OCI-LY1 (cell line): ENCODE results near the gene GMDS.

ENCODE experiments used
- H2AFZ ChIP-seq: fragments of 200-600 bp; sonication (generic), shearing (Covaris generic); 2 replicates; pipeline ENCODE4 v1.6.0; 2014; ENCODE audit warnings: antibody characterized with exemption, mild to moderate bottlenecking, low read length
- H3F3A ChIP-seq: fragments of 200-600 bp; sonication (generic), shearing (Covaris generic); 2 replicates; pipeline ENCODE4 v1.6.0; 2014; ENCODE audit warnings: mild to moderate bottlenecking, antibody characterized with exemption, low read length, moderate library complexity; ENCODE audit not compliant: insufficient read depth
- H3K27ac ChIP-seq: fragments of 200-600 bp; sonication (generic); 2 replicates; pipeline ENCODE4 v1.5.1; 2014; ENCODE audit warnings: low read length, mixed run types, mild to moderate bottlenecking, low read depth; ENCODE audit not compliant: poor library complexity, severe bottlenecking
- H3K27me3 ChIP-seq: fragments of 200-600 bp; sonication (generic); 2 replicates; pipeline ENCODE4 v1.6.0; 2014; ENCODE audit warnings: antibody characterized with exemption, mild to moderate bottlenecking, low read length, moderate library complexity; ENCODE audit not compliant: insufficient read depth
- H3K36me3 ChIP-seq: fragments of 200-600 bp; sonication (generic); 2 replicates; pipeline ENCODE4 v1.6.1; 2014; ENCODE audit warnings: mild to moderate bottlenecking, antibody characterized with exemption, low read length, moderate library complexity, mixed read lengths; ENCODE audit not compliant: insufficient read depth
- H3K4me1 ChIP-seq: fragments of 200-600 bp; sonication (generic); 2 replicates; pipeline ENCODE4 v1.5.1; 2014; ENCODE audit warnings: mild to moderate bottlenecking, low read length, moderate library complexity; ENCODE audit not compliant: insufficient read depth, severe bottlenecking
- H3K4me2 ChIP-seq: fragments of 200-600 bp; sonication (generic), shearing (Covaris generic); 2 replicates; pipeline ENCODE4 v1.6.1; 2014; ENCODE audit warnings: low read length
- H3K4me3 ChIP-seq: fragments of 200-600 bp; sonication (generic); 2 replicates; pipeline ENCODE4 v1.5.1; 2014; ENCODE audit warnings: low read length, low read depth, mild to moderate bottlenecking, mixed read lengths; ENCODE audit not compliant: poor library complexity, severe bottlenecking
- H3K79me2 ChIP-seq: fragments of 200-600 bp; shearing (Covaris generic); 2 replicates; pipeline ENCODE4 v1.6.1; 2016; ENCODE audit warnings: mixed run types, low read length, mixed read lengths; ENCODE audit not compliant: insufficient read depth
- H3K9ac ChIP-seq: fragments of 200-600 bp; sonication (generic), shearing (Covaris generic); 2 replicates; pipeline ENCODE4 v1.6.1; 2014; ENCODE audit warnings: mild to moderate bottlenecking, low read length, mixed read lengths
- H3K9me2 ChIP-seq: fragments of 200-600 bp; sonication (generic), shearing (Covaris generic); 2 replicates; pipeline ENCODE4 v1.6.1; 2014; ENCODE audit warnings: low read depth, mild to moderate bottlenecking, low read length, mixed read lengths
- H3K9me3 ChIP-seq: fragments of 200-600 bp; shearing (Covaris generic); 2 replicates; pipeline ENCODE4 v1.6.1; 2014; ENCODE audit warnings: low read length, mixed read lengths
- H4K20me1 ChIP-seq: fragments of 200-600 bp; sonication (generic), shearing (Covaris generic); 2 replicates; pipeline ENCODE4 v1.6.0; 2016; ENCODE audit warnings: mild to moderate bottlenecking, low read length; ENCODE audit not compliant: insufficient read depth
- EZH2 ChIP-seq: fragments of 200-600 bp; sonication (generic), shearing (Covaris generic); IDR thresholded peaks from 2 replicates; pipeline ENCODE4 v1.8.0; 2017; ENCODE audit warnings: borderline replicate concordance, mixed run types, mild to moderate bottlenecking, antibody characterized with exemption, low read length, moderate library complexity, mixed read lengths
- TF ChIP-seq, protein P1 (sequence below): fragments of 200-600 bp; sonication (generic), shearing (Covaris generic); IDR thresholded peaks from 2 replicates; pipeline ENCODE4 v1.5.1; 2017; ENCODE audit warnings: mild to moderate bottlenecking, antibody characterized with exemption, low read length, moderate library complexity, mixed read lengths

Gene GMDS

DNA sequence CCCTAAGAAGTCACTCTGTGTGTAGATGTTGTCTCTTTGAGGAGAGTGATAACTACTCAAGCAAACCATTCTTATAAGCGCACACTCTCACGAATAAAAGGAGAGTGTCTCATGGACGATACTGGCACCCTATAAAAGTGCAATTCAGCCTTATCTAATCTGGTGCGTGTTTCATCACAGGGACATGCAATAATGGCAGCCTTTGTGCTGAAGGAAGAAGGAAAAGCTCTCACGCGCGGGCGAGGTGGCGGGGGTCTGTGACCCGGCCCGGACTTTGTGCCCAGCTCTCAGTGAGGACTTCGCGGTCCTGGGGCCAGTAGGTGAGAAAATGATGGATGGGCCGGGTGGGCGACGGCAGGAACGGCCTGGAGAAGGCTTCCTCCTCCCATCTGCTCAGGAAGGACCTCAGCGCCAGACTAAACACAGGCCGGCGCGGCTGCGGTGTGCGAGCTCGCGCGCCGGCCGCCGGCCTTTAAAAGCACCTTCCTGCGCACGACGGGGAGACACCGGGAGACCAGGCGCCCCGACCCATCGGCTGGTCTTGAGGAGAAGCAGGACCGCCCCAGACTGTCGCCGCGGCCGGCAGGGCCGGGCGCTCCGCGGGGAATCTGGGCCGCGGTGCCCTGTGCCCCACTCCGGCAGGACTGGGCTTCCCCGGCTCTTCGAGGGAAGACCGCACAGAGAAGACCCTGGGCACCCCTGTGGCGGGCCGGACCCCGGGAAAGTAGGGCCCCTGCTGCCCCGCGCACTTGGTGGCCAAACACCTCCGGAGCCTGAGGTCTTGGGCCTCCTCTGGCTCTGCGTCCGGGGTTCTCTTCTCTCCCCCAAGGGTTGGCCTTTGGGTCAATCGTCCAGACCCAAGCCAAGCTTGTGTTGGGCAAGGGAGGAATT is 644.0 kb downstream of the GMDS start:
- Histone ChIP-seq H3K9me2 (no peaks in the 10 kb centered on the region), H3K79me2 (no peaks in the 10 kb centered on the region), H3K27me3 (peaks cover 12% of the 10 kb centered on the region; the same call in 1 of the 2 replicates), H3K4me2 (no peak overlapping the region), H3K4me1 (peaks cover 24% of the 10 kb centered on the region), H3K36me3 (no peaks in the 10 kb centered on the region), H3K9ac (no peak overlapping the region), H3K9me3 (no peaks in the 10 kb centered on the region), H3F3A (no peaks in the 10 kb centered on the region), H3K4me3 (no peak overlapping the region), H2AFZ (no peak overlapping the region), H4K20me1 (no peaks in the 10 kb centered on the region), H3K27ac (no peak overlapping the region)
- no peak for TF ChIP-seq EZH2
- TF ChIP-seq, protein P1, sequence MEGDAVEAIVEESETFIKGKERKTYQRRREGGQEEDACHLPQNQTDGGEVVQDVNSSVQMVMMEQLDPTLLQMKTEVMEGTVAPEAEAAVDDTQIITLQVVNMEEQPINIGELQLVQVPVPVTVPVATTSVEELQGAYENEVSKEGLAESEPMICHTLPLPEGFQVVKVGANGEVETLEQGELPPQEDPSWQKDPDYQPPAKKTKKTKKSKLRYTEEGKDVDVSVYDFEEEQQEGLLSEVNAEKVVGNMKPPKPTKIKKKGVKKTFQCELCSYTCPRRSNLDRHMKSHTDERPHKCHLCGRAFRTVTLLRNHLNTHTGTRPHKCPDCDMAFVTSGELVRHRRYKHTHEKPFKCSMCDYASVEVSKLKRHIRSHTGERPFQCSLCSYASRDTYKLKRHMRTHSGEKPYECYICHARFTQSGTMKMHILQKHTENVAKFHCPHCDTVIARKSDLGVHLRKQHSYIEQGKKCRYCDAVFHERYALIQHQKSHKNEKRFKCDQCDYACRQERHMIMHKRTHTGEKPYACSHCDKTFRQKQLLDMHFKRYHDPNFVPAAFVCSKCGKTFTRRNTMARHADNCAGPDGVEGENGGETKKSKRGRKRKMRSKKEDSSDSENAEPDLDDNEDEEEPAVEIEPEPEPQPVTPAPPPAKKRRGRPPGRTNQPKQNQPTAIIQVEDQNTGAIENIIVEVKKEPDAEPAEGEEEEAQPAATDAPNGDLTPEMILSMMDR: no peak

DNA sequence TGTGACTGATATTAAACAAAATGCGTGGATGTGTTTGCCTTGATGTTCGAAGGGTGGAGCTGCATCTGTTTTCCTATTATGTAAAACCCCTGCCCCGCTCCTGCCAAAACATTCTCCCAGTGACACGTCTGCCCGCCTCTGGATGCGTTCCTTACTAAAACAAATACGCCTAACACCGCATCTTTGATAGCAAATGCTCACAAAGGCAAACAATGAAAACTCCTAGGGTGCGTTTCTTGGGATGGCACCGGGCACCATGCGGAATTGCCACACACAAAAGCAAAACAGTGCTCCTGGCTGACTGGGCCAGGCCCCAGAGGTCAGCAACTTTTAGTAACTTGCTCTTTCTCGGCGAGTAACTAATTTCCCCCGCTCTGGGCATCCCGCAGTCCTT is 644.6 kb downstream of the GMDS start:
- H3K27me3 ChIP-seq: peaks cover 12% of the 10 kb centered on the region; the same call in 1 of the 2 replicates
- H2AFZ ChIP-seq: no peak overlapping the region
- peaks cover 17% of the 10 kb centered on the region for H3K4me1 ChIP-seq
- no peaks in the 10 kb centered on the region for H3K79me2 ChIP-seq
- no peak overlapping the region for H3K9ac ChIP-seq
- no peak overlapping the region for H3K4me3 ChIP-seq
- H3K9me2 ChIP-seq: no peaks in the 10 kb centered on the region
- no peaks in the 10 kb centered on the region for H3K36me3 ChIP-seq
- TF ChIP-seq, protein P1: no peak
- TF ChIP-seq EZH2: no peak
- no peaks in the 10 kb centered on the region for H3K9me3 ChIP-seq
- no peak overlapping the region for H3K27ac ChIP-seq
- H3F3A ChIP-seq: no peaks in the 10 kb centered on the region
- H4K20me1 ChIP-seq: no peaks in the 10 kb centered on the region
- no peak overlapping the region for H3K4me2 ChIP-seq

DNA sequence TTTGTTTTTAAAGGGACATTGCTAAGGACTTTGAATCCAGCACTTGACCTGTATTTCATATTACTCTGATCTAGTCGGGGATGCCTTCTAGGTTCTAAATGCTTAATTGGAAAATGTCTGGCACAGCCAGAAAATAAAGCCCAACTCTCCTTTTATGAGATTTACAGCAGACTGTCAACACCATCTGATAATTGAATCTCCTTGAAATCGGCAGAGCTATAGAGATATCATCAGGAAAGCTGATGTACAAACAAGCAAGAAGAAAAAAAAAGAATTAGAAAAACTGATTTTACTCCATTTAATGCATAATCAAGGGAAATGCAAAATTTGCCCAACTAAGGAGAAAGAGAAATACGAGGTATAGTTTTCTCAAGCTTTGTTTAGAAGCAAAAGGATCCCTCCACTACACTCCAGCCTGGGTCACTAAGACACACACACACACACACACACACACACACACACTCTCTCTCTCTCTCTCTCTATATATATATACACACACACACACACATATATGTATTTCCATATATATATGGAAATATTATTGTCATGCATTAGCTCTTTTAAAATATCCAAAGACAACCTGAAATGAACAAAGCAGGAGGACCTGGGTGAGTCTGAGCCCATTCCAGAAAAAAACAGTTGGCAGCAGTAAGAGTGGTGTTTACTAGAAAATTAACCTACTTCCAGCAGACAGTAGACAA is 645.2 kb downstream of the GMDS start:
- Histone ChIP-seq H3K9ac (no peak overlapping the region), H3K27me3 (peaks cover 12% of the 10 kb centered on the region; the same call in 1 of the 2 replicates), H3F3A (no peaks in the 10 kb centered on the region)

More for the DNA sequence above, 645.2 kb downstream of the GMDS start:
- peaks cover 12% of the 10 kb centered on the region for H3K4me1 ChIP-seq
- H3K9me2 ChIP-seq: no peaks in the 10 kb centered on the region
- H3K4me3 ChIP-seq: no peak overlapping the region
- H3K9me3 ChIP-seq: no peaks in the 10 kb centered on the region
- TF ChIP-seq, protein P1: no peak
- no peak for TF ChIP-seq EZH2
- no peaks in the 10 kb centered on the region for H3K36me3 ChIP-seq
- no peaks in the 10 kb centered on the region for H4K20me1 ChIP-seq
- no peak overlapping the region for H2AFZ ChIP-seq
- H3K4me2 ChIP-seq: no peak overlapping the region
- H3K79me2 ChIP-seq: no peaks in the 10 kb centered on the region
- H3K27ac ChIP-seq: no peak overlapping the region
